HepG2 (cell line): ENCODE data around the gene XKR3. TPM values are rescaled to one million over a fixed set of nuclear protein-coding genes. Genes with fewer than 3 reads are reported as not detected.

Experiments used
- ATAC-seq: fragments of 200-7000 bp; cut with Tn5 transposase; 3 replicates; pipeline ENCODE4 v1.9.1; 2020; ENCODE audit warnings: mild to moderate bottlenecking, moderate library complexity
- BruUV-seq: library from RNA; stranded (reverse); fragments of 400-500 nt; replicated peaks from 2 replicates; lab custom pipeline; 2021; lab: Mats Ljungman, UMichigan
- CTCF ChIA-PET: fragments of 300-600 bp; formaldehyde crosslinking; extraction: SDS; loops from one replicate; lab custom pipeline; 2021; ENCODE audit warnings: low total read pairs, inconsistent platforms, low intra/inter-chr PET ratio; lab: Yijun Ruan, JAX
- POLR2A ChIA-PET: fragments of 350-600 bp; sonication (Branson Sonifier 250); formaldehyde crosslinking; loops from one replicate; lab custom pipeline; 2020; ENCODE audit warnings: antibody characterized with exemption, inconsistent platforms; lab: Yijun Ruan, JAX
- DNase-seq: peaks from one replicate; pipeline ENCODE4 v3.0.0-alpha.2; 2015; ENCODE audit warnings: low spot score
- FAIRE-seq: peaks from 3 replicates; lab custom pipeline; 2011; peaks lifted over from hg19 to GRCh38; lab: Jason Lieb, UNC
- H2AFZ ChIP-seq: one replicate; pipeline ENCODE4 v1.6.1; 2011; ENCODE audit warnings: low read length, inconsistent platforms
- H3K27ac ChIP-seq: fragments of 300-600 bp; 3 replicates; pipeline ENCODE4 v1.8.0; 2011; ENCODE audit warnings: mixed run types, mild to moderate bottlenecking, mixed read lengths, low read length, inconsistent platforms; ENCODE audit not compliant: insufficient read depth; ENCODE audit errors: extremely low read length
- H3K27me3 ChIP-seq, 2 experiments: fragments of 200-600 bp in 1 of 2; 2 replicates in 1 of 2; 3 replicates in 1 of 2; pipeline versions ENCODE4 v1.6.0 to v1.8.0; 2011; ENCODE audit warnings: low read length in 2 of 2, mild to moderate bottlenecking in 2 of 2, moderate library complexity in 2 of 2, inconsistent platforms in 1 of 2; ENCODE audit not compliant: insufficient read depth in 2 of 2, control insufficient read depth in 1 of 2
- H3K36me3 ChIP-seq, 2 experiments: fragments of 200-600 bp in 1 of 2; replicated peaks in 1 of 2; 2 replicates in 1 of 2; 3 replicates in 1 of 2; pipeline versions ENCODE4 v1.5.1 to v1.8.0; 2011; ENCODE audit warnings: low read length in 2 of 2, inconsistent platforms in 1 of 2; ENCODE audit not compliant: insufficient read depth in 2 of 2, control insufficient read depth in 1 of 2
- H3K4me1 ChIP-seq: 2 replicates; pipeline ENCODE4 v1.5.1; 2012; ENCODE audit warnings: low read length, inconsistent platforms; ENCODE audit not compliant: insufficient read depth
- H3K4me2 ChIP-seq: 2 replicates; pipeline ENCODE4 v1.6.0; 2011; ENCODE audit warnings: low read depth, low read length, inconsistent platforms
- H3K4me3 ChIP-seq, 3 experiments: fragments of 200-600 bp in 1 of 3; sonication (generic), shearing (Covaris generic) in 1 of 3; replicated peaks in 1 of 3; 2 replicates each; pipeline ENCODE4 v1.5.1; 2011 to 2016; ENCODE audit warnings: low read length in 3 of 3, inconsistent platforms in 2 of 3, low read depth in 2 of 3, mild to moderate bottlenecking in 2 of 3, control low read depth in 1 of 3, mixed read lengths in 1 of 3; ENCODE audit not compliant: insufficient read depth in 1 of 3
- H3K79me2 ChIP-seq: one replicate; pipeline ENCODE4 v1.6.1; 2011; ENCODE audit warnings: low read length, inconsistent platforms; ENCODE audit not compliant: insufficient read depth
- H3K9ac ChIP-seq: 2 replicates; pipeline ENCODE4 v1.6.0; 2011; ENCODE audit warnings: mild to moderate bottlenecking, low read depth, low read length, inconsistent platforms; ENCODE audit not compliant: insufficient read depth
- H3K9me3 ChIP-seq: 2 replicates; pipeline ENCODE4 v1.5.1; 2012; ENCODE audit warnings: mild to moderate bottlenecking, low read length
- H4K20me1 ChIP-seq: 2 replicates; pipeline ENCODE4 v1.6.0; 2011; ENCODE audit warnings: inconsistent platforms, mild to moderate bottlenecking, low read length, moderate library complexity; ENCODE audit not compliant: insufficient read depth
- FLYWCH1 ChIP-seq: sonication (generic); formaldehyde crosslinking; IDR thresholded peaks from 2 replicates; pipeline ENCODE4 v1.8.1; 2023; ENCODE audit warnings: mild to moderate bottlenecking, missing genetic modification reagents
- MBNL3 ChIP-seq: fragments of 250-450 bp; sonication (Bioruptor Pico); conservative IDR thresholded peaks from 2 replicates; pipeline ENCODE4 v1.8.0; 2022; ENCODE audit warnings: mild to moderate bottlenecking, inconsistent platforms
- MLLT10 ChIP-seq: sonication (generic); formaldehyde crosslinking; IDR thresholded peaks from 2 replicates; pipeline ENCODE4 v1.4.0; 2020; ENCODE audit warnings: missing genetic modification reagents
- RBM39 ChIP-seq: fragments of 200-400 bp; formaldehyde crosslinking; IDR thresholded peaks from one replicate; pipeline ENCODE4 v1.6.1; 2018; ENCODE audit warnings: antibody characterized with exemption, mild to moderate bottlenecking, low read depth, low read length; ENCODE audit not compliant: poor library complexity, severe bottlenecking
- ZNF432 ChIP-seq: sonication (generic); formaldehyde crosslinking; IDR thresholded peaks from 2 replicates; pipeline ENCODE4 v1.5.0; 2020; ENCODE audit warnings: missing genetic modification reagents, mild to moderate bottlenecking, borderline replicate concordance
- ZNF660 ChIP-seq: sonication (generic); formaldehyde crosslinking; IDR thresholded peaks from 2 replicates; pipeline ENCODE4 v1.5.1; 2020; ENCODE audit warnings: mild to moderate bottlenecking, low read depth, missing genetic modification reagents, borderline replicate concordance
- WGBS: methylation state at CpG from one replicate; pipeline ENCODE4 v1.1.6; 2017; ENCODE audit warnings: low lambda C conversion rate; 5-methylcytosine and 5-hydroxymethylcytosine counted together
- in situ Hi-C: cut with HindIII; loops from 2 replicates; pipeline ENCODE4 v1.10.0; 2017; ENCODE audit warnings: low pct_unique_long_range_greater_than_20kb; ENCODE audit not compliant: extremely low pct_ligation_motif_present
- intact Hi-C: fragments of 100-400 bp; cut with micrococcal nuclease; formaldehyde crosslinking; loops from one replicate; pipeline ENCODE4 v1.10.0; 2022; ENCODE audit not compliant: unreplicated experiment
- polyA plus RNA-seq, 8 experiments: library from polyadenylated mRNA; depleted of rRNA in 3 of 8; stranded (reverse) in 7 of 8; unstranded in 1 of 8; fragments of >200 nt; fragmentation: Illumina TruSeq in 4 of 8; extraction: Trizol in 4 of 8; gene quantifications; 2 replicates each; pipeline versions ENCODE4 v1.2.1 to v1.2.3, GENCODE V29; 2011 to 2016; ENCODE audit warnings: low read depth in 4 of 8, missing spikeins in 1 of 8, mixed read lengths in 1 of 8; ENCODE audit not compliant: insufficient read depth in 1 of 8
- total RNA-seq, 5 experiments: library from RNA; depleted of rRNA; stranded (reverse); fragments of >200 nt; fragmentation: Illumina TruSeq; extraction: Trizol; gene quantifications; 2 replicates each; pipeline ENCODE4 v1.2.3, GENCODE V29; 2016; ENCODE audit warnings: low read depth in 1 of 5
- TF ChIP-seq, protein P1 (sequence below): sonication (generic); formaldehyde crosslinking; IDR thresholded peaks from 2 replicates; pipeline ENCODE4 v1.4.0; 2020; ENCODE audit warnings: missing genetic modification reagents, low read depth, mild to moderate bottlenecking, borderline replicate concordance
- TF ChIP-seq, protein P2 (sequence below): sonication (generic); formaldehyde crosslinking; conservative IDR thresholded peaks from 2 replicates; pipeline ENCODE4 v1.4.0; 2020; ENCODE audit warnings: missing genetic modification reagents
- TF ChIP-seq, protein P3 (sequence below), 2 experiments: fragments of 450-650 bp in 1 of 2; sonication (generic) in 1 of 2; formaldehyde crosslinking in 1 of 2; IDR thresholded peaks; 2 replicates each; pipeline versions ENCODE4 v1.6.1 to v1.8.0; 2016 to 2022; ENCODE audit warnings: antibody characterized with exemption in 1 of 2, mild to moderate bottlenecking in 1 of 2, missing genetic modification reagents in 1 of 2
- TF ChIP-seq, protein P4 (sequence below): sonication (generic); formaldehyde crosslinking; IDR thresholded peaks from 2 replicates; pipeline ENCODE4 v1.5.0; 2020; ENCODE audit warnings: mild to moderate bottlenecking, missing genetic modification reagents

XKR3 gene
- total and polyA plus RNA-seq, 2 of the 13 experiments (the other 11 are each of a cell fraction or from before 2014, with no cell fraction given), result not detected

DNA sequence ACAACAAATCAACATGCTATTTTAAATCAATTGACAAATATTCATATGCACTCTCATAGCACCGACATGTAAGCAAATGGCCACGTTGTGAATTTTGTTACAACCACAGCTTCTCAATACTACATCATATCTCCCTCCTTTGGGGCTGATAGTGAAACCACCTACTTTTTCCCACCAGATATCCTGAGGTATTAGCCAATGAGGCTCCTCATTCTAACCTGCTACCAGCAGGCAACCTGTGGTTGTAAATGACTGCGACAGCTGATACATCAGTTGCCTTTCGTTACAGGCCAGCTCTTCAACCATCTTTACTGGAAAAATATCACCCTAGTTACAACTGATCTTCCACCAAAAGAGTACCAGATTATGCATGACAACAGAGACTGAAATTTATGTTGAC, 3.7 kb upstream of the XKR3 start:
- ChIA-PET POLR2A (no interaction called here), CTCF (no interaction called here)
- in situ Hi-C loops (no loop called here), intact Hi-C loops (no loop called here)
- DNase-seq, result no peak
- Histone ChIP-seq H4K20me1 (no peaks in the 10 kb centered on the region), H3K9ac (no peak overlapping the region), H3K36me3 (no peaks in the 10 kb centered on the region), H3K27me3 (peaks cover 0 to under 1% of the 10 kb centered on the region in 2 experiments; a peak in 1 of 5 replicates), H3K4me2 (no peak overlapping the region), H2AFZ (no peak overlapping the region), H3K27ac (no peak overlapping the region), H3K4me1 (no peaks in the 10 kb centered on the region), H3K4me3 (no peak overlapping the region), H3K79me2 (no peaks in the 10 kb centered on the region), H3K9me3 (no peaks in the 10 kb centered on the region)
- no peak for FAIRE-seq
- BruUV-seq, result no TSS peak
- WGBS, result 34% methylated on average over 4 of the region's 4 CpGs
- no peak for ATAC-seq
- TF ChIP-seq RBM39 (no peak), FLYWCH1 (CRISPR knock-in tag) (no peak), MBNL3 (CRISPR knock-in tag) (no peak), ZNF660 (no peak), ZNF432 (CRISPR knock-in tag) (no peak), MLLT10 (CRISPR knock-in tag) (no peak)
- TF ChIP-seq, protein P1, sequence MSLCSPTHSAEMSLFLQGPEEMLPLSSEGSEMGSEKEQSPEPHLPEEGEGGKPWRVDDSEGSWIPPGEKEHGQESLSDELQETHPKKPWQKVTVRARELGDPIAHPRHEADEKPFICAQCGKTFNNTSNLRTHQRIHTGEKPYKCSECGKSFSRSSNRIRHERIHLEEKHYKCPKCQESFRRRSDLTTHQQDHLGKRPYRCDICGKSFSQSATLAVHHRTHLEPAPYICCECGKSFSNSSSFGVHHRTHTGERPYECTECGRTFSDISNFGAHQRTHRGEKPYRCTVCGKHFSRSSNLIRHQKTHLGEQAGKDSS, result no peak
- TF ChIP-seq, protein P2, sequence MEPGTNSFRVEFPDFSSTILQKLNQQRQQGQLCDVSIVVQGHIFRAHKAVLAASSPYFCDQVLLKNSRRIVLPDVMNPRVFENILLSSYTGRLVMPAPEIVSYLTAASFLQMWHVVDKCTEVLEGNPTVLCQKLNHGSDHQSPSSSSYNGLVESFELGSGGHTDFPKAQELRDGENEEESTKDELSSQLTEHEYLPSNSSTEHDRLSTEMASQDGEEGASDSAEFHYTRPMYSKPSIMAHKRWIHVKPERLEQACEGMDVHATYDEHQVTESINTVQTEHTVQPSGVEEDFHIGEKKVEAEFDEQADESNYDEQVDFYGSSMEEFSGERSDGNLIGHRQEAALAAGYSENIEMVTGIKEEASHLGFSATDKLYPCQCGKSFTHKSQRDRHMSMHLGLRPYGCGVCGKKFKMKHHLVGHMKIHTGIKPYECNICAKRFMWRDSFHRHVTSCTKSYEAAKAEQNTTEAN, result no peak
- TF ChIP-seq, protein P3, sequence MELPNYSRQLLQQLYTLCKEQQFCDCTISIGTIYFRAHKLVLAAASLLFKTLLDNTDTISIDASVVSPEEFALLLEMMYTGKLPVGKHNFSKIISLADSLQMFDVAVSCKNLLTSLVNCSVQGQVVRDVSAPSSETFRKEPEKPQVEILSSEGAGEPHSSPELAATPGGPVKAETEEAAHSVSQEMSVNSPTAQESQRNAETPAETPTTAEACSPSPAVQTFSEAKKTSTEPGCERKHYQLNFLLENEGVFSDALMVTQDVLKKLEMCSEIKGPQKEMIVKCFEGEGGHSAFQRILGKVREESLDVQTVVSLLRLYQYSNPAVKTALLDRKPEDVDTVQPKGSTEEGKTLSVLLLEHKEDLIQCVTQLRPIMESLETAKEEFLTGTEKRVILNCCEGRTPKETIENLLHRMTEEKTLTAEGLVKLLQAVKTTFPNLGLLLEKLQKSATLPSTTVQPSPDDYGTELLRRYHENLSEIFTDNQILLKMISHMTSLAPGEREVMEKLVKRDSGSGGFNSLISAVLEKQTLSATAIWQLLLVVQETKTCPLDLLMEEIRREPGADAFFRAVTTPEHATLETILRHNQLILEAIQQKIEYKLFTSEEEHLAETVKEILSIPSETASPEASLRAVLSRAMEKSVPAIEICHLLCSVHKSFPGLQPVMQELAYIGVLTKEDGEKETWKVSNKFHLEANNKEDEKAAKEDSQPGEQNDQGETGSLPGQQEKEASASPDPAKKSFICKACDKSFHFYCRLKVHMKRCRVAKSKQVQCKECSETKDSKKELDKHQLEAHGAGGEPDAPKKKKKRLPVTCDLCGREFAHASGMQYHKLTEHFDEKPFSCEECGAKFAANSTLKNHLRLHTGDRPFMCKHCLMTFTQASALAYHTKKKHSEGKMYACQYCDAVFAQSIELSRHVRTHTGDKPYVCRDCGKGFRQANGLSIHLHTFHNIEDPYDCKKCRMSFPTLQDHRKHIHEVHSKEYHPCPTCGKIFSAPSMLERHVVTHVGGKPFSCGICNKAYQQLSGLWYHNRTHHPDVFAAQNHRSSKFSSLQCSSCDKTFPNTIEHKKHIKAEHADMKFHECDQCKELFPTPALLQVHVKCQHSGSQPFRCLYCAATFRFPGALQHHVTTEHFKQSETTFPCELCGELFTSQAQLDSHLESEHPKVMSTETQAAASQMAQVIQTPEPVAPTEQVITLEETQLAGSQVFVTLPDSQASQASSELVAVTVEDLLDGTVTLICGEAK (IDR thresholded peaks at IDR 0.05), result no peak
- TF ChIP-seq, protein P3 (CRISPR knock-in tag; IDR thresholded peaks at IDR 0.05), result no peak
- TF ChIP-seq, protein P4, sequence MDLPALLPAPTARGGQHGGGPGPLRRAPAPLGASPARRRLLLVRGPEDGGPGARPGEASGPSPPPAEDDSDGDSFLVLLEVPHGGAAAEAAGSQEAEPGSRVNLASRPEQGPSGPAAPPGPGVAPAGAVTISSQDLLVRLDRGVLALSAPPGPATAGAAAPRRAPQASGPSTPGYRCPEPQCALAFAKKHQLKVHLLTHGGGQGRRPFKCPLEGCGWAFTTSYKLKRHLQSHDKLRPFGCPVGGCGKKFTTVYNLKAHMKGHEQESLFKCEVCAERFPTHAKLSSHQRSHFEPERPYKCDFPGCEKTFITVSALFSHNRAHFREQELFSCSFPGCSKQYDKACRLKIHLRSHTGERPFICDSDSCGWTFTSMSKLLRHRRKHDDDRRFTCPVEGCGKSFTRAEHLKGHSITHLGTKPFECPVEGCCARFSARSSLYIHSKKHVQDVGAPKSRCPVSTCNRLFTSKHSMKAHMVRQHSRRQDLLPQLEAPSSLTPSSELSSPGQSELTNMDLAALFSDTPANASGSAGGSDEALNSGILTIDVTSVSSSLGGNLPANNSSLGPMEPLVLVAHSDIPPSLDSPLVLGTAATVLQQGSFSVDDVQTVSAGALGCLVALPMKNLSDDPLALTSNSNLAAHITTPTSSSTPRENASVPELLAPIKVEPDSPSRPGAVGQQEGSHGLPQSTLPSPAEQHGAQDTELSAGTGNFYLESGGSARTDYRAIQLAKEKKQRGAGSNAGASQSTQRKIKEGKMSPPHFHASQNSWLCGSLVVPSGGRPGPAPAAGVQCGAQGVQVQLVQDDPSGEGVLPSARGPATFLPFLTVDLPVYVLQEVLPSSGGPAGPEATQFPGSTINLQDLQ (CRISPR knock-in tag), result no peak
